GM18519 (cell line): ENCODE results near the gene ECI1.

Experiments
- ATAC-seq: cut with Tn5 transposase; IDR thresholded peaks from one replicate; pipeline ENCODE4 v1.9.1; 2021; ENCODE audit warnings: mild to moderate bottlenecking, moderate library complexity; ENCODE audit not compliant: unreplicated experiment, low FRiP score

ECI1 gene

GRCh38 chr16:2235695-2236336, 15.6 kb downstream of the ECI1 start:
- ATAC-seq: no peak

- ATAC-seq: no peak
Observed at GRCh38 chr16:2235234-2235651, 16.1 kb downstream of the ECI1 start.

DNA sequence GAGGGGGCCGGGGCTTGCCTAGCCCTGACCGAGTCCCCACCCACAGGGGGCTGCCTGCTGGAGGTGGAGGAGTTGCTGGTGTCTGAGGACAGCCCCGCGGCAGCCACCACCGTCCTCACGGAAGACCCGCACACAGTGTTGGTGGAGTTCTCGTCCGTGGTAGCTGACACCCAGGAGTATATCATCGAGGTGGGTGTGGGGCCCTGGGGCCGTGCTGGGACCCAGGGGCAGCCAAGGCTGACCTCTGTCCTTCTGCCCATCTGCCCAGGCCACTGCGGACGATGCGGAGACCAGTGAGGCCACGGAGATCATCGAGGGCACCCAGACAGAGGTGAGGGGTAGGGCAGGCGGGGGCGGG, 16.6 kb downstream of the ECI1 start:
- ATAC-seq: no peak

- no peak for ATAC-seq
Observed at GRCh38 chr16:2233872-2234812, 17.2 kb downstream of the ECI1 start.

- no peak for ATAC-seq
Observed at GRCh38 chr16:2233046-2233775, 18.2 kb downstream of the ECI1 start.

DNA sequence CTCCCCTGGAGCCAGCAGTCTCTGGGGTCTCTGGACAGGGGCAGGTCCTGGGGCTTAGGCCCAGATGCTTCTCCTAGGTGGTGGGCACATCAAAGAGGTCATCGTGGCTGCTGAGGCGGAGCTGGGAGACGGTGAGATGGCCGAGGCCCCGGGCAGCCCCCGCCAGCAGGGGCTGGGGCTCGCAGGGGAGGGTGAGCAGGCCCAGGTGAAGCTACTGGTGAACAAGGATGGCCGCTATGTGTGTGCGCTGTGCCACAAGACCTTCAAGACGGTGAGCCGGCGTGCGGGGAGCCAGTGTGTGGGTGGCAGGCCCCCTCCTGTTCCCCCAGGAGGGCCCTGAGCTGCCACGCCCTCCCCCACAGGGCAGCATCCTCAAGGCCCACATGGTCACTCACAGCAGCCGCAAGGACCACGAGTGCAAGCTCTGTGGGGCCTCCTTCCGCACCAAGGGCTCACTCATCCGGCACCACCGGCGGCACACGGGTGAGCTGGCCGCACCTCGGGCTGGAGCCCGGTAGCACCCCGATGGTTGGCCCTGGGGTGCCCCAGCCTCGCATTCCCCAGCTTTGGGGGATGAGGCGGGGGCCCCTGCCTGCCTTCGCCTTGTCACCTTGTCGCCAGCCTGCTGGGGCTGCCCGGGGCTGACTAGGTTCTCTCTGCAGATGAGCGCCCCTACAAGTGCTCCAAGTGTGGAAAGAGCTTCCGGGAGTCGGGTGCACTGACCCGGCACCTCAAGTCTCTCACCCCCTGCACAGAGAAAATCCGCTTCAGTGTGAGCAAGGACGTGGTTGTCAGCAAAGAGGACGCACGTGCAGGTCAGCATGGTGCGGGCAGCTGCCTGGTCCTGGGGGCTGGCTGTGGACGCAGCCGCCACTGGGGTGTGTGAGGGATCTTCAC, 19.0 kb downstream of the ECI1 start:
- ATAC-seq: no peak

DNA sequence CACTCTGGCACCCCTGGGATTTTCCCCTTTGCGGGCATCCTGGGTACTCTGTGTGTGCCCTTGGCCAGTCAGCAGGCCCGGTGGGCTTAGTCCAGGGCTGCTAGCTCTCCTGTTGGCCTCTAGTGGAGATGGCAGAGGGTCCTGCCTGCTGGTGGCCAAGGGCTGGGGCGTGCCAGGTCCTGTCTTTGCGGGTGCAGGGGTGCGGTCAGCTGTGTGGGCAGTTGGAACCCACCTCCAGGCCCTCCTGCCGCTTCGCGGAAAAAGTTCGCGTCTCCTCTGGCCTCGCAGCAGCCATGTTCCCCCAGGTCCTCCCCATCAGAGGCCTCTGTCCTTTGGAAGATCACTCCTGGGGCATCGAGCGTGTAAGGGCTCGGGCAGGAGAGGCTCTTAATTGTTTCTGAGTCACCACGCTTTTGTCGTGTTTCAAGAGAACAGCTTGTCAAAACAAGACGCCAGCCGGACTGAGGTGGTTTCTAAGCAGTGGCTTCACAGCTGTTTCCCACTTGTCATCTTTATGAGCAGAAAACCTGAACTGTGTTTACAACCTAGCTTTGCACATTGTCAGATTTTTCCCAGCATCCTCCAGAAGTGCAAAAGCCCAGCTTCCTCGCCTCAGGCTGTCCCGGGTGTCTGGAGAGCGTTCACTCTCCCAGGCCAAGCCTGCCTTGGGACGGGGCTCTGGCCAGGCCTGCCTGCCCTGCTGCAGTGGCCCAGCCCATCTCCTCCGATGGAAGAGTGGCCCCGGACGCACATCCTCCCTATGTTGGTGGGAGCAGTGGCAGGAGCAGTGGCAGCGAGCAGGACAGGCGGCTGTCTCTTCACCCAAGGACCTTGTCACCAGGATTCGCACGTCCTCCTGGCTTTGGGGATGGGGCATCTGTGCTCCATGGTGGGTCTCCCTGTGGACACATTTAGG, 20.1 kb downstream of the ECI1 start:
- no peak for ATAC-seq

DNA sequence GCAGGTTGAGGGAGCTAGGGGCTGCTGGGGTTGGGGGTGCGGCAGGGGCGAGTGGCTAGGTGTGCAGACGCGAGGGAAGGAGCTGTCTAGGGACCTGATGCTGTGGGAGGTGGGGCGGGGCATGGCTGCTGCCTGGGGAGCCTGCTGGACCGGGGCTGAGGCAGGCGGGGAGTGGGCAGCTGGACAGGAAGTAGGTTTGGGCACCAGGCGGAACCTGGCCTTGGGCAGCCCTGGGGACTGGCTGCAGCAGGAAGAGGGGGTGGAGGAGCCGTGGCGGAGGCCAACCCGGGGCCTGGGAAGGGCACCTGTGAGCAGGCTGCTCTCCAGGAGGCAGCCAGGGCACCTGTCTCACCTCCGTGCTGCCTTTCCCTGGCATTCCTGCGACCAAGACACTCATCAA, 21.0 kb downstream of the ECI1 start:
- no peak for ATAC-seq

DNA sequence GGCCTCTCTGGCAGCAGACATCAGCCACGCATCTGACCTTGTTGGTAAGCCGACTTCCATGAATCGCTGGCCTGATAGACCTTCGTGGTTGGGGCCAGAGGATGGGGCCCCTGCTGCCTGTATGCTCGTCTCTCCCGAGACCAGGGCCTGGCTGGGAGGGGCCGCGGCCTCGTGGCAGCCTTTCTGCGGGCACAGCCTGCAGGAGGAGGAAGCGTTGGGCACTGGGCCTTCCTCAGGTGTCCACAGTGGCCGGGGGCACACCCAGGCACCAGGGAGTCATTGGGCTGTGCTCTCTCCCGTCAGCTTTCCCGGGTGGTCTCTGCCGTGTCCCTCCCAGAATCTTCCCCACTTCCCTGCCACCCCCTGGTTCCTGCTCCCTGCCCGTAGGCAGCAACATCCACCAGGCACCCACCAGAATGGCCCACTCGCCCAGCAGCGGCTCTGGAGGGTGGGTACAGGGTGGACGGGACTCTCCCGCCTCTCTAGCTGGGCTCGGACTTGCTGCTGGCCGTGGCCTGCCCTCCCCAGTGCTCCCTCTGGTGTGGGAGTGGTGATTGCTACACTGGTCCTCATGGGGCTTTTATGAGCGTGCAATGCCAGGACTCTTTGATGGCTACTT, 21.6 kb downstream of the ECI1 start:
- no peak for ATAC-seq

DNA sequence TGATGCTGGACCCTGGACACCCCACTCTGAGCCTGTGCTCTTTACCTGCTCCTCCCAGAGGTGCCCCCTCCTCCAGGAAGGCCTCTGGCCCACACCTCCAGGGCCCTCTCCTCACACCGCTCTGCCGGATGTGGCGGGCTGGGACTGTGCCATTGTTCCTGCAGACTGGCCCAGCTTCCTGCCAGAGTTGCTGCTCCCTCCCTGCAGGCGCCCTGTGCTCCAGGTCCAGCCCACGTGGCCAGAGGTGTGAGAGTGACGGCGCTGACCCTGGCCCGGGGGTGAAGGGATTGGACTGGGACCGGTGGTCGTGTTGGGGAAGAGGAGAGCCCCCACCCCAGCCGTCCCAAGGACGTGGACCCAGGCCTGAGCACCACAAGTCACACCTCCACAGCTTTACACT, 22.3 kb downstream of the ECI1 start:
- no peak for ATAC-seq

GRCh38 chr16:2228161-2228824, 23.1 kb downstream of the ECI1 start:
- no peak for ATAC-seq

GRCh38 chr16:2226918-2227317, 24.5 kb downstream of the ECI1 start:
- ATAC-seq: no peak

GRCh38 chr16:2226245-2226793, 25.1 kb downstream of the ECI1 start:
- ATAC-seq: no peak

DNA sequence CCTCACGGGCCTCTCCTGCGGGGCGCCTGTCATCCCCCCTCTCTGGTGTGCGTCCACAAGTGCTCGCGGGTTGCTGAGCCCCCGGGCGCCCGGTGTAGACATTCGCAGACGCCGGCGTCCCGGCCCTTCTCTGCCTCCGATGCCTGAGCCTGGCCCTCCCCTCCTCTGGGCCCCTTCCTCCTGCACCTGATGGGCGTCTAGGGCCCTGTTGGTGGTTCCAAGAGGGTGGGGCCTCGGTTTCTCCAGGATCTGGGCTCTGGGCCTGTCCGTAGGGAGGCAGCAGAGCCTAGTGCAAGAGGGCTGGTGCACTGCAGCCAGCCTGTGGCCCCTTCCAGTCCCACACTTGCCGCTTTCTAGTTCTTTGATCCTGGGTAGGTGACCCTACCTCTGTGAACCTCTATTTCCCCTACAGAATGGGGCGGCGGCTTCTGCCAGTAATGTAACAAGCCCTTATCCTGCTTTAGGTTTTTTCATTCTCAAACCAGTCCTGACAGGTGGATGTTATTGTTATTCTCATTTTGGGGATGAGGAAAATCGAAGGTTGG, 27.4 kb downstream of the ECI1 start:
- ATAC-seq: no peak

- ATAC-seq: peak; percentile 86
Observed at GRCh38 chr16:2223221-2223941, 28.0 kb downstream of the ECI1 start, which contains the start of gene E4F1. TSS of gene E4F1 (plus strand) at chr16:2223591. CDS start at chr16:2223614, 23 bp downstream.

GRCh38 chr16:2216330-2216729, 35.1 kb downstream of the ECI1 start:
- no peak for ATAC-seq

DNA sequence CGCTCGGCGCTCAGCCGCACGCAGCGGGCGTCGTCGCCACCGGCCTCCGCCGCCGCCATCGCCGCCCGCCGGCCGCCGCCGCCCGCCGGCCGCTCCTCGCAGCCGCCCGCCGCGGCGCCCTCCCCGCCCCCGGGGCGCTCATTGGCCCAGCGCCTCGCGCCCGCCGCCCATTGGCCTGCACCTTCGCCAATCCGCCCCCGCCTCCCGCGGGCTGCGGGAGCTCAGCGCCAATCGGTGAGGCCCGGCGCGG, 36.7 kb downstream of the ECI1 start, which contains the start of gene PGP:
Gene PGP (minus strand): TSS at position 122 of the 250 bp plus-strand sequence. CDS start 63 bp downstream, at position 59.
- ATAC-seq: peak; percentile 71
